Activated CD8-positive, alpha-beta memory T cell treated with anti-CD3 and anti-CD28 coated beads, Interleukin-2, amount 50 U/mL, for 48 hours (primary cell): ENCODE data around the gene PTCSC3.

ENCODE experiments used
- DNase-seq: peaks from one replicate; pipeline ENCODE4 v3.0.0-alpha.2; 2020

PTCSC3 gene

DNA sequence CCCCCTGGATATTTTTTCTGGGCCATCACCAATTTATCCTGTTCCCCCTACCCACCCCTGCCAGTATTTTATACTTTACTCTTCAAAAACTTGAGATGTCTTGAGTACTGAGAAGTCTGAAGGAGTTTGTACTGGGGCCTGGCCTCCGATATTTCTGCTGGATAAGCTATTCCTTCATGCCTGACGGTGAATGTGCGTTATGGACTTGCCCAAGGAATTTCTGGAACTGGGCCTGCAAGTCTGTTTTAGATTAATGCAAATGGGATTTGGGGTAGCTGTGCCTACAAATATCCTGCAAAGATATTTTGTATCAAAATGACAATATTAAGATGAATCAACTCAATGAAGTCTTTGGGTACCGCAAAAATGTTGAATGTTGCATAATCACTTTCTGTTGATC, at the start of gene PTCSC3:
Gene PTCSC3, minus strand, starts transcription at position 199 of the 400 bp plus-strand sequence.
- no peak for DNase-seq

DNA sequence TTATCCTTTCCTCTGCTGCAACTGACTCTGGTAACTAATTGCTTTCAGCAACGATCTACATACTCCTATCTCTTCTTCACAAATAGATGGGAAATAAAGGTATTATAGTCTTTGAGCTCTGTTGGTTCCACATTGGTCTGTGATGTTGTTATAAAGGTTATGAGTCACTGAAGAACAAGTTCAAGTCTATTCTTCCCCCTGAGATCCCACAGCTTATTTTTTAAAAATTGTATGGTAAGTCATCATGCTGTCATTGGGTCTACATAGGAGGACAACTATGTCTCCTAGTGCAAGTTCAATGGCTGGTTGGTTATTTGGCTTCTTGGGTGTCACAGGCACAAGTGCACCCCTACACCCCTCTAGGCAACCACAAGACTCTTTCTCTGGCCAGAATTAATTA, 49.6 kb upstream of the PTCSC3 start:
- DNase-seq: no peak

DNA sequence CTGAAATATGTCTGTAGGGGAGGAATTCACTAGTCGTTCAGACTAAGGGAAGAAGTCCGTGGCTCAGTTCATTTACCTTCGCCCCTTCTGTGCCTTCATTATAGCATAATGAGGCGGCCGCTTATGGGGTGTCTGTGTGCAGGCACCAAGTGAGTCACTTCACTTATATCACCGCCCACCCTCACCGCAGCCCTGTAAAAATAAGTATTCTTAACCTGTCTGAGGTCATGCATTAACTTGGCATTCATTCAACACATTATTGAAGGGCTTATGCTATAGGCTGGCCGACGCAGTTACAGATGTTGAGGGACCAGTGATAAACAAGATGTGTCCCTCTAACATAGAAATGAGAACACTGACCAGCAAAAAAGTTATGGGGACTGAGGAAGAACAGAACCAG, 47.7 kb upstream of the PTCSC3 start:
- no peak for DNase-seq

DNA sequence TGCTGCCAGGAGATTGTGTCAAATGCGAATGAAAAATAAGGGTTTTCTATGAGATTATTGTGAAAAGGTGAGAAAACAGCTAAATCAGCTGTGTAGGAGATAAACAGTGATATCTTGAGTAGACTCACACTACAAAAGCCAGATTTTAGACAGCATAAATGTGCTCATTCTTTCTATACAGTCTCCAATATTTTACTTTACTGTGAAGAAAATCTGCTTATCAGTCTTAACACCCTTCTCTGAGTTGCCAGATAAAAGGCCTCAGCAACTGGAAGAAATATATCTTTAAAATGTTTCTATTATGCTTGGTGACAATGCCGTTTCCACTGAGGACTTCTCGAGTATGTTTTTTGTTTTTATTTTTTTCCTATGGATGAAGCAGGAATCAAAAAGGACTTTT, 47.0 kb upstream of the PTCSC3 start:
- no peak for DNase-seq

DNA sequence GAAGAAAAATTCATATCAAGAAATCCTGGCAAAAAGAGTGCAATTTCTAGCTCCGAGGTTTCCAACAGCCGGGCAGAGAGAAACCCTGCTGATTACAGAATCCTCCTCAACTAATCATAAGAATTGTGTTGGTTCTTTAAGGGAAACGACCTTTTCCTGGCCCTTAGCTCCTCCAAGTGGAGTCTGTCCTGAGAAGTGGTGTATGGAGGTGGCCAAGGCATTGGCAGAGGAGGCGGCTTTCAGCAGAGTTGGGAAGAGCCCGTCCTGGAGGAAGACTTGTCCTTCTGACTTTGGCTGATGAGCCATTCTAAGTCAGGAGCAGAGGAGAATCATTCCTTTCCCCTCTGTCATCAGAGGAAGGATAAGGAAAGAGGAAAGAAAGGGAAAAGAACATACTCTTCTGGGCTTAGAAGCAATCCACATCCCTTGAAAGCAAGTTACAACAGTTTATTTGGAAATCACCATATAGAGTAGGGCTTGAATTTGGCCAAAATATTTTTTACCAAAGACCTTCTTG, 46.5 kb upstream of the PTCSC3 start:
- no peak for DNase-seq

DNA sequence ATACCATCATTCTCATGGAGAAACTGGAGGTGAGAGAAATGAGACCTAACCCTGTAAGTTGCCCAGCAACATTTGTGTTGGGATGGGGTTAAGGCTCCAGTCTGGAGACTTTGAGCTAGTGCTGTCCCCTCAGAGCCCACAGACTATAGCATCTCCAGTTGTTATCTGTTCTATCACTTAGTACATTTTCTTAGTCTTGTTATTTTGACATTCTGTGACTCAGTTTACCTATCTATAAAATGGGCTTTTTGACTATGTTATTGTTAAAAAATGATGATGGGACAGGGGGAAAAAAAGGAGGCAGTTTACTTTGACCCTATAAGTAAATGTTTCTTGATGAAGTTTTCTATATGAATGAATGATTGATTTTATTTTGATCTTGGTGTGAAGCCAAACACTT, 45.8 kb upstream of the PTCSC3 start:
- DNase-seq: no peak

DNA sequence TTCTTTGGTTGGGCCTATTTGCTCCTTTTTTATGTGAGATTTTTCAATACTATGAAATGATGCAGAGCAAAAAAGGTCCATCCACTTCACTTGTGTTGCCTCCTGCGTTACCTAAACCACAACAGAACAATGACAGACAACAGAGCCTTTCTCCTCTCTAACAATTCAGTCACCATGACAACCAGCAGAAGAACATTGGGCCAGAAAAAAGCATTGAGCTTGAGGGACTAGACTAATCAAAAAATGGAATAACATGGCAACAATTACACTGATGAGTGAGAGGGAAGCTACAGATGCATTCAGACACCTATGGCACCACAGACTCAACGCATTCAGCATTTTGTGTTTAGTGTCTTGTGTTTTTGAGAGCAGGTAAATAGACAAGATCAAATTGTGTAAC, 44.6 kb upstream of the PTCSC3 start:
- no peak for DNase-seq

DNA sequence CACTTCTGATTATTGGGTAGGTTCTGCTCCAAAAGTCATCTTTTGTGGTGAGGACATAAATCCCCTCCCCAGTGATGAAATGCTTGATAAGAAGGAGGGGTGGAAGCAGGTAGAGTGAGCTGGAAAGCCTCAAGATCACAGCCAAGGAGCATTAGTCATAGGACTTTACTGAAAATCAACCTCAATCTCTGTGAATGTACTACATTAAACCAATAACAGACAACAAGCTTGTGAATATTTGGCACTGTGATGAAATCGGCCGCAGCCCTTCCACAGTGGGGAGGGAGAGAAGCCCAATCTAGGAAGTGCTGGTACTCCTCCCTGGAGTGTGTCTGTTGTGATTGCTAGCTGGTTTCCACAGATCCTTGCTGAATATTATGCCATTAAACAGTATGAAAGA, 41.2 kb upstream of the PTCSC3 start:
- DNase-seq: no peak

DNA sequence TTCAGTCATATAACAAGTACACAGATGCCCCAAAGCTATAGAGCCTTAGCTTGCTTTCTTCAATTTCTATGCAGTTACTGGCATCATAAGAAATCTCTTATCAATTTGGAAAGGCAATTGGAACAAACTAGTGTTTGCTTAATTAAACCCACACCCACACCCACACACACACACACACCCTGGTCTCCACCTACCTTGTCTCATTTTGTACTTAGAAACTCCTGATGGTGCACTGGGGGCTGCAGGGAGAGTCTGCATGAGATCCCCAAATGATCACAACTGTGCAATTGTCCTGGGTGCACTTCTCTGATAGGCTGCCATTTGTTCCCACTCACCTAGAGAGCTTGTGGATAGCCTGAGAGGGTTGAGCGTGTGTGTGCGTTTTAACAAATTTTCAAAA, 40.5 kb upstream of the PTCSC3 start:
- no peak for DNase-seq

DNA sequence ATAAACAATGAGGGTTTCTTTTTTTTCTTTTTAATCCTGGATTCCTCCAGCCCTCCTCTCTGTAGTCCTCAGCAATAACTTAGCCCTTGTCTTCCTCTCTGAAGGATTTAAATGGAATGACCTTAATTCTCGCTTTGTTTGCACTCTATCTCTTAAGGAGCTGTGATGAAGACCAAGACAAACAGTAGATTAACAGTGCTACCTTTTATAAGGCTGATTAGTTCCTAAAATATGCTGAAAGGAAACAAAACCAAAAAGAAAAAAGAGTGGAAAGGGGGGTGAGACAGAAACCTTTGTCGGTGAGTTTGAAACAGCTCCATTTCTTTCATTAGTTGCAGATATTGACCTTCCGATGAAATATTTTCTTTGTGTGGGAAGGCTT, 38.7 kb upstream of the PTCSC3 start:
- DNase-seq: no peak

DNA sequence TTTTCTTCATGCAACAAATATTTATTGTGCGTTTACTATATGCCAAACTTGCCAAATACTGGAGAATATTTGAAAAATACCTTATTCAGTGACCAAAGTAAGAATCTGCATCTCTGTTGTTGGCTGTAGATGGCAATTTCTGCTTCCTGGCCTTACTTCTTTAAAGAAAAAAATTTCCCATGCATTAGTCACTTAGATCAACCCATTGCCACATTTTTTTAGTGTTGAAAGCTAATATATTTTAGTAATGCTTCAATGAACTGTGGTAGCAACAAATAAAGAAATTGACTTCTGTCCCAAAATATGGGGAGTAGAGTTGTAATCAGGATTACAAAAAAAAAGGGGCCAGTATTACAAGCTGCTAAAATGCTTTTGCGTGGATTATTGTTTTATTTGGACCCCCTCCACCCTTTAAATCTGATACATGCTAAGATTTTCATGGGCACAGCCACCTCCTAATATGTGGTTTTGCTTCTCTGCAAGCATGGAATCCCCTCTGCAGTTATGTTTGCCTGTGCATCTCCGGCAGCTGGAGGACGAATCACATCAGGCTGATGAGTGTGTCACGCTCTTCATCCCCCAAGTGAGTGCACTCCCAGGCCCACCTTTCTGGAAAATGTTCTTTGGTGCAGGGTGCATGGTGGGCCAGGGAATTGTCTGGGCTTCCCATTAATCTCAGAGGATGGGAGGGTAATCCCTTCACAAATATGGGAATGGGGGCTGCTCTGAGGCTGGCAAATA, 38.1 kb upstream of the PTCSC3 start:
- DNase-seq: no peak

DNA sequence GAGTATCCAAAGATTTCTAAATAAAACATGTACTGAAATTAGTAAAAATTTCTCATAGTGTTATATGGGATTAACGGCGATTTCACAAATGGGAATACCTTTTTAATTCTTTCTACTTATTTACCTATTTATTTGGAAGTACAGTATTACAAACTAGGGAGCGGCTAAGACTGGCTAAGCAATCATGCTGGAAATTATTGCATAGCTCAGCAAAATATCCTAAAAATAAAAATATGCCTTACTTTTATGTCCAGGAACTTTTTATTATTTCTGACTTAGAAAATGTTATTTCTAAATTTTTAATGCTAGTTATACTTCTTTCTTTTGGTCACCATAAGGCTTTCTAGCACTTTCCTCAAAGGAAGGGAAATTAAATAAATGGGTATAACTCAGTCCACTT, 36.5 kb upstream of the PTCSC3 start:
- DNase-seq: no peak

DNA sequence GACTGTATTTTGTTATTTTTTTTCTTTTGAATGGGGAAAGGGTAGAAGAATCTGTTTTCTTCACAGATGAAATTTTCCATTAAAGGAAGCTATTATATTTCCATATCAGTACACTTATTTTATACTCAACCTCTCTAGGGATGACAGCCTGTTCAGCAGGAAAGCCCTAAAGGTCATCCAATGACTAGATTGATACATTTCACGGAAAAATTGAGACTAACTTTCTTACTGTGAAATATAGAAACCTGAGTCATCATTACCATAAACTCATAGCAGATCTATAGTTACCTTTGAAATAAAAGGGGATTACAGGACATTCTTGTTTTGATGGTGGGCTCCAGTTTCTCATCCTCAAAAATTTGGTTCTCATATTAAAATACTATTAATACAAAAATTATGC, 36.1 kb upstream of the PTCSC3 start:
- no peak for DNase-seq

DNA sequence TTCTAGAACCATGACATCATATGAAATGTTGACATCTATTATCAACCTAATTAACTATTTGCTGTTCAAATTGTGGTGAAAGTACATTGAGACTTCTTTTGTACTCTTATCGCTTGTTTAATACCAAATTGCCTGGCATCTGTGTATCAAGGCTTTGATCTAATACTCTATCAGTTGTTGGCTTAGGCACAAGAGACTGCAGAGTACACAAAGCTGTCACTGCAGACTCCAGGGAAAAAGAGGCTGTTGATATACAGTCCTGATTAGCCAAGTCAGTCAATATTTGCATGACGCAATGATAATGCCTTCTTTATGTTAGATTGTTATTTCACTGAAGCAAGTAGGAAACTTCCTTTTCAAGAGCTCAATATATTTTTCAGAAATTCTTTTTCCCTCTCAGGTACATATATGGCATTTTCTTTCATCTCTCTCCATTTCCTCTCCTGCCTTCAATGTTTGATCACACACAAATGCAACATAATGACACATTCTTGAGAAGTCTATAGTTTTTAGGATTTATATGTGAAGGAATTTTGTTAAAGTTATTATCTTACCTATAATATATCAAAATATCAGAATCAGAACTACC, 32.3 kb upstream of the PTCSC3 start:
- no peak for DNase-seq

DNA sequence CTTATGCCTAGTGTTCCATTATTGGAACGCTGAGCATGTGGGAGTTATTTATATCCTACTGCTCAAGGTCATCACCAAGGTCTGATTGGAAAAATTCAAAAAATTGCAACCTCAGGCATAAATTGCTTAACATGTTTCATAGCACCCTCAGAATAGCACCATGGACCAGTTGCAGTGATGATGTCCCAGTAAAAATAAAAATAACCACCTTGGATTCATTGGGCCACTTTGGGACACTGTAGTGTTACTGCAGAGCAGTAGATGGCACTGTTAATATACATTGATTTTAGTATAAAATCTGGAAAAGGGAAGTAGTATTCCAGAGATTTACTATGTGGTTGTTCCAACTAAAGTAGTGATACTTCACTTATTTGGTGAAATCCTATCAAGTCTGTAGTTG, 31.0 kb upstream of the PTCSC3 start:
- DNase-seq: no peak

DNA sequence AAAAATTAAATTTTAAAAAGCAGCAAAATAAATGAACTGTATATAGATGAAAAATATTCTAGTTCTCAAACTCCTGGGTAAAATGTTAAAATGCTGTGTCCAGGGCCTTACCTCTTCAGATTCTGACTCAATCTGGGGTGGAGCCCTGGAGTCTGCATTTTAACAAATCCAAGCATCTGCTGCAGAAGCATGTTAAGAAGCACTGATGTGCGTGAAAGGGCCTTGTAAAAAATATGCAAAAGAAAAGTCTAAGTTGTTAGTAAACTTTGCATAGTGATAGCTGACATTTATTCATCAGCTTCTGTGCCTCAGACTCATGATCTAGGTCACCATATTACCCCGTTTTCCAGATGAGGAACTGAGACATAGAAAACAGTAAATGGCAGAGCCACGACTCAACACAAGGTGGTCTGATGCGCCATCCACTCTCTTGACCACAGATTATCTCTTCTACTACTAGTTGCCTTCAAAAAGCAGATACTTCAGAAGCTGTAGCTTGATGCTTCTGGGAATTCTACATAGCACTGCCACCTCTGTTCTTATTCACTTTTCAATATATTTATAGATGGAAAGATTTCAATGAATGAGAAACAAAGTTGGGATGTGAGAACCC, 28.0 kb upstream of the PTCSC3 start:
- DNase-seq: no peak

DNA sequence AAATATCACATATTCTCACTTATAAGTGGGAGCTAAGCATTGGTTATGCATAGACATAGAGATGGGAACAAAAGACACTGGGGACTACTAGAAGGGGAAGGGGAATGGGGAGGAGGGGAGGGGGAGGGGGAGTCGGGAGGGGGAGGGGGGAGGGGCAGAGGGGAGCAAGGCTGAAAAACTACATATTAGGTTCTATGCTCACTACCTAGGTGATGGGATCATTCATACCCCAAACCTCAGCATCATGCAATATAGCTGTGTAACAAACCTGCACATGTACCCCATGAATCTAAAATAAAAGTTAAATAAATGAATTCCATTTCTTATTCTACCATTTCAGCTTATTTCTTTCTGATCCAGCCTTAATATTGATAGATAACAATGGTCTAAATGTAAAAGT, 21.9 kb upstream of the PTCSC3 start:
- no peak for DNase-seq

DNA sequence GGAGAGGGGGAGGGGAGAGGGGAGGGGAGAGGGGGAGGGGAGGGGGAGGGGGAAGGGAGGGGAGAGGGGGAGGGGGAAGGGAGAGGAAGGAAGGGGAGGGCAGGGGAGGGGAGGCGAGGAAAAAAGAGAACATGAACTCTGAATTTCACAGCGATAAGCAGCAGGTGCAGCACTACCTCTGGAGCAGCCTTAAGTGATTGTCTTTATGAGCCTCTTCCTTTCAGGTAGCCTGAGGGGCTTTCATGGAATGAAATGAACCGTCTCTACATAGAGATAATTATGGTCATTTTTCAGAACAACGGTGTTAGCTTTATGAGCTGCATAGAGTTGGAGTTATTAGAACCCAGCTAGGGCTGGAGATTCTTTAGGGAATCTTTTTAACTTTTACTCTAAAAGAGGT, 18.1 kb upstream of the PTCSC3 start:
- DNase-seq: no peak

DNA sequence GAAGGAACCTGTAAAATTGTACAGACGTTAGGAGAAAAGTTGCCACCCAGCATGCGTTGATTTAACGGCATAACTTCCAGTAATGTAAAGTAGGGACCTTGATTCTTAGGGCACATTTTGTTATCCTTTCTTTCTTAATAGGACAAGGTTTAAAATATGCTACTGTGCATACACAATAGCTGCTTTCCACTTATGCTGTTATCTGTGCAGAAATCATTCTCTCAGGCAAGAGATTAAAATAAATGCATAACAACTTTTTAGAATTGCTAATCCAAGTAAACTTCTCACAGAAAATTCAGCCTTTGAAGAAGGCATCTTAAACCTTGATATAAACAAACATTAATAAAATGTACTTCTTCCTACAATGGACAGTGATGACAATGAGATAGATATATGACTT, 16.0 kb upstream of the PTCSC3 start:
- no peak for DNase-seq

DNA sequence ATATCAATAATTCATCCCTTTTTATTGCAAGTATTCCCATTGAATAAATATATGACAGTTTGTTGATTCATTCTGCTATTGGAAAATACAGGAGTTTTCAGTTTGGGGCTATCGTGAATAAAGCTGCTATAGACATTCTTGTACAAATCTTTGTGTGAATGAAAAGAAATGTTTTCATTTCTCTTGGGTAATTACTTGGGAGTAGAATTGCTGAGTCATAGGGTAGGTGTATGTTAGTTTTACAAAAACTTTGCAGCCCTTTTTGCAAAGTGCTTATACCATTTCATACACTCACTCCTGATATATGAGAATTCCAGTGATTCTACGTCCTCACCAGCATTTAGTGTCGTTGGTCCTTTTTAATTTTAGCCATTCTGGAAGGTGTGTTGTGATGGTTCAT, 6.9 kb upstream of the PTCSC3 start:
- no peak for DNase-seq

DNA sequence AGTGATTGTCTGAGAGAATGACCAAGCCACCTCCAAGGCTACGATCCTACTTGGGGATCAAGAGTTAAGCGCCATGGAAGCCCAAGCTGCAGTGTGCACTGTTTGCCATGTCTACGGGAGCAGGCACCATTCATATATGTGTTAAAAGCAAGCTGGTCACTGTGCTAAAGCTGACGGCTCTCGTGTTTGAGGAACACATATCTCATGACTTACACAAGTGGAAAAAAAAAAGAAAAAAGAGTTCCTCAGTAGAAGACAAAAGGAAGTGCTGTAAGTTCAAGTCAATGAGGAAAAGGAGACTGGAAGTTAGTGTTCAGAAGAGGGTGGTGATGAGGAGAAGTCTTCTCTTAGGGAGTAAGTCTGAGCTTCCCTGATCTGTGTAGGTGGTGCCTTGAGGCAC, 4.9 kb upstream of the PTCSC3 start:
- no peak for DNase-seq

DNA sequence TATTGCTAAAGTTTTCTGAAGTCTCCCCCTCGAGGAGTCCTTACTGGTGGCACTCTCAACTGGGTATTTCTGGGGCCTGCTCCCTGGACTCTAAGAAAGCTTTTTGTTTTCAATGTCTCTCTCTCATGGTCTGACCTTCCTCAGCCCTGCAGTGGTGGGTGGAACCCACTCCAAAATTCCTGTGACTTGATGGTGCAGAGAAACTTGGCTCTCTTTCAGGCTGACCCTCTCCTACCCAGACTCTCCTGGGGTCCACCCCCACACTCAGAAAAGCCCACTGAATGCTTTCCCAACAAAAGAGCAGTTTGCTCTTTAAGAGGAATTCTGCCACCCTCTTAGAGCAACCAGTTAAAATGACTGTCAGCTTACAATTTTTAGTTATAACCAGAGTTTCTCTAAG, 967 bp upstream of the PTCSC3 start:
- DNase-seq: no peak

DNA sequence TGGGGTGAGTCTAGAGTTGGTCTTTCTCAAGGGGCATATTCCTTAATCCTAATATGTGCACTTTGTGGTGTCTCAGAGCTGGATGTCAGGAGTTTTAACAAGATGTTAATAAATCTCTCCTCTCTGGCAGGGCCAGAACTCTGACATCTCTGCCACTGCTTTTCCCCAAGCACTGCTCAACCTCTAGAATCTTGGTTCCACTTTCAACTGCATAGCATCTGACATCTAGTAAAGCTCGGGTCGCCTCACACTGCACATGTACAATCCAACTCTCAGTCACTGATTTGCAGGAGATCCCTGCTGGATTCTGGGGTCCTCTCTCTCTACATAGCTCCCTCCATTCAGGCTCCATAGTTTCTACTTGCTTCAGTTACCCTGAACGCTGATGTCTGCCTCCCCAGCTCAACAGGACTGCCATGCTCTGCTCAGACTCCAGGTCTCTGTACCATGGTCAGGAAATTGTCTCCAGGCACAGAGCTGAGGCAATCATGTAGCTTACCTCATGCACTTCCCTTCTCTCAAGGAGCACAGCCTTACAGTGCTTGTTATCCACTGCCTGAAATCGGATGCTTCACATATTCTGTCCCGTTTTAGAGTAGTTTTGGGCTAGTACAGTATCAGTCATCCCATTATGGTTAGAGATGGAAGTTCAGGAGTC, 1.6 kb downstream of the PTCSC3 start:
- DNase-seq: no peak

DNA sequence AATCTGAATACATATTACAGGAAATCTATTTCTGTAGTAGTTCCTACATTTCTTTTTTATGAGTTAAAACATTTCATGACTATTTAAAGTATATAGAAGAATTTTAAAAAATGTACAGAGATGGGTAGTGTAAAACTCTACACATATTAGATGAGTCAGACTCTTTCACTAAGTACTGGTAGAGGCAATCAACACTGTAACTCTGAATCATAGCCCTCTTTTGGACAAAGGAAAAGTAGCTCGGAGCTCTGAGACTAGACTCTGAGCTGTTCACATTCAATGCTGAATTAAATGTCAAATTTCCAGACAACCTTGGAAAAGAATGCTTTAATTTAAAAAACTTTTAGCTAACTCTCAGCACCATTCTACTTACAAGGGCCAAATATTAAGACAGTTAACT, 3.4 kb downstream of the PTCSC3 start:
- DNase-seq: no peak
